T-cell (primary cell): Measurements from ENCODE around the gene MCTP1. TPM values are rescaled to one million over a fixed set of nuclear protein-coding genes. Genes with fewer than 3 reads are reported as not detected.

Source experiments
- ATAC-seq, 4 experiments: fragments of 200-7000 bp in 3 of 4; fragments of 150-1000 bp in 1 of 4; cut with Tn5 transposase; replicated peaks in 1 of 4; 1 replicate in 3 of 4; 2 replicates in 1 of 4; pipeline ENCODE4 v1.10.0; 2021; ENCODE audit warnings: moderate library complexity in 3 of 4, mild to moderate bottlenecking in 2 of 4, moderate number of reproducible peaks in 1 of 4
- CTCF ChIA-PET, 2 donors: fragments of 300-600 bp; sonication (Branson Sonifier 250); formaldehyde crosslinking; loops; one replicate each; lab custom pipeline; 2022; ENCODE audit warnings: antibody characterized with exemption in 2 of 2; lab: Charles Lee
- POLR2A ChIA-PET, 2 donors: fragments of 300-600 bp; sonication (Branson Sonifier 250); formaldehyde crosslinking; loops; one replicate each; lab custom pipeline; 2022; ENCODE audit warnings: antibody characterized with exemption in 2 of 2; lab: Charles Lee
- DNase-seq, 35 experiments: peaks; one replicate each; pipeline versions ENCODE4 v3.0.0 to v3.0.0-alpha.2; 2013 to 2023
- H3K27ac ChIP-seq: one replicate; pipeline ENCODE4 v1.5.1; 2013; ENCODE audit warnings: low read length
- H3K27me3 ChIP-seq, 2 experiments: replicated peaks in 1 of 2; 1 replicate in 1 of 2; 2 replicates in 1 of 2; pipeline versions ENCODE4 v1.6.1 to v1.7.0; 2013; ENCODE audit warnings: low read length in 1 of 2, mixed read lengths in 1 of 2; ENCODE audit not compliant: control insufficient read depth in 2 of 2, insufficient read depth in 2 of 2; ENCODE audit errors: extremely low read depth in 1 of 2
- H3K36me3 ChIP-seq, 2 donors: 1 replicate in 1 of 2; 2 replicates in 1 of 2; pipeline versions ENCODE4 v1.6.1 to v1.7.0; 2013; ENCODE audit warnings: low read length in 1 of 2; ENCODE audit not compliant: control insufficient read depth in 2 of 2, insufficient read depth in 1 of 2; ENCODE audit errors: extremely low read depth in 1 of 2
- H3K4me1 ChIP-seq, 2 experiments: 1 replicate in 1 of 2; 2 replicates in 1 of 2; pipeline versions ENCODE4 v1.6.1 to v1.7.0; 2013; ENCODE audit warnings: low read length in 2 of 2, mixed read lengths in 1 of 2; ENCODE audit not compliant: insufficient read depth in 2 of 2, control insufficient read depth in 1 of 2; ENCODE audit errors: extremely low read depth in 1 of 2
- H3K4me3 ChIP-seq, 2 donors: 1 replicate in 1 of 2; 2 replicates in 1 of 2; pipeline versions ENCODE4 v1.5.1 to v1.7.0; 2013; ENCODE audit warnings: mild to moderate bottlenecking in 2 of 2, low read length in 1 of 2, moderate library complexity in 1 of 2; ENCODE audit not compliant: control insufficient read depth in 1 of 2; ENCODE audit errors: extremely low read depth in 1 of 2
- H3K9me3 ChIP-seq: 2 replicates; pipeline ENCODE4 v1.7.0; 2013
- H3K27ac Mint-ChIP-seq, 2 donors: one replicate each; pipeline ENCODE4 v1.8.0; 2020 to 2021; ENCODE audit warnings: mild to moderate bottlenecking in 2 of 2, mixed read lengths in 2 of 2
- H3K27me3 Mint-ChIP-seq, 2 donors: one replicate each; pipeline ENCODE4 v1.8.0; 2021 to 2022; ENCODE audit warnings: mixed read lengths in 2 of 2
- H3K36me3 Mint-ChIP-seq: one replicate; pipeline ENCODE4 v1.8.0; 2021; ENCODE audit warnings: mixed read lengths
- H3K4me1 Mint-ChIP-seq, 3 donors: one replicate each; pipeline ENCODE4 v1.8.0; 2020 to 2022; ENCODE audit warnings: mixed read lengths in 3 of 3, mild to moderate bottlenecking in 1 of 3
- H3K4me3 Mint-ChIP-seq, 3 donors: one replicate each; pipeline ENCODE4 v1.8.0; 2020 to 2022; ENCODE audit warnings: mild to moderate bottlenecking in 3 of 3, mixed read lengths in 3 of 3, moderate library complexity in 3 of 3
- H3K9me3 Mint-ChIP-seq, 3 donors: one replicate each; pipeline ENCODE4 v1.8.0; 2020 to 2022; ENCODE audit warnings: mixed read lengths in 3 of 3
- whole genome bisulfite sequencing: methylation state at CpG from one replicate; pipeline ENCODE4 v1.1.5; 2013; ENCODE audit warnings: missing lambda C conversion rate; ENCODE audit not compliant: insufficient coverage; 5-methylcytosine and 5-hydroxymethylcytosine counted together
- total RNA-seq, 35 experiments: library from RNA in 6 of 35; stranded (reverse) in 6 of 35; fragments of 120-200 nt in 1 of 35; gene quantifications; one replicate each; pipeline versions ENCODE4 v1.2.1 to v1.2.4 and lab custom pipeline; 2013 to 2026

Gene MCTP1
- total RNA-seq, 5 donors from 2014 or later (not counting 1 experiment from before 2014, with no cell fraction given), result 0.21 to 2.9 (median 1.7) TPM; not detected in 1

DNA sequence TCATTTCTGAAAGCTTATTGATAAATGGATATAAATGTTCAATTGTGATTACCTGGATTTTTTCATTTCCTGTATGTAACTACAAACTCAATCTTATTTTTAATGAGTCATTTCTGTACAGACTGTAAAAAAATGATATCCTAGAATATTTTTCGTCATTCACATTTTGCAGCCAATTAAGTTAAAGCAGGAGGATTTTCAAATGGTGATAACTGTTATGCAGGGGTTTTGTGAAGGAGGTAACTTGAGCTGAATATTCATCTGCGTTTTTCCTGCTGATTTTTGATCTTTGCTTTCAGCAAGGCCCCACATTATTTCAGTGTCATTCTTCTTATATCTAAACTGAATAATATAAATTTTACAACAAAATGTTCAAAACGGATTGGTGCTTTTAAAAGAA lies 592.3 kb downstream of the MCTP1 start:
- Histone ChIP-seq H3K4me1 (no peaks in the 10 kb centered on the region), H3K27ac (no peak overlapping the region), H3K27me3 (no peaks in the 10 kb centered on the region), H3K4me3 (no peak overlapping the region), H3K9me3 (no peaks in the 10 kb centered on the region), H3K36me3 (peaks cover 0 to 21% of the 10 kb centered on the region in 2 donors)
- no peak for DNase-seq
- H3K9me3 Mint-ChIP-seq, result no peaks in the 10 kb centered on the region
- ChIA-PET CTCF (interaction anchor here in 1 of 2 donors (1.1 to 1.4 kb wide), 3 partner anchors 73 to 168 kb away, joined by 3 to 12 read pairs (median 3); no protein-coding TSS in a partner anchor), POLR2A (no interaction called here)
- H3K27ac Mint-ChIP-seq, result no peak overlapping the region
- no peaks in the 10 kb centered on the region for H3K27me3 Mint-ChIP-seq
- peaks cover 0 to 10% (median 0%) of the 10 kb centered on the region in 3 donors for H3K4me1 Mint-ChIP-seq
- H3K36me3 Mint-ChIP-seq, result peaks cover 47% of the 10 kb centered on the region
- ATAC-seq, result no peak
- no peak overlapping the region for H3K4me3 Mint-ChIP-seq
- no CpG with 5 or more reads among the region's 3 CpGs for WGBS

DNA sequence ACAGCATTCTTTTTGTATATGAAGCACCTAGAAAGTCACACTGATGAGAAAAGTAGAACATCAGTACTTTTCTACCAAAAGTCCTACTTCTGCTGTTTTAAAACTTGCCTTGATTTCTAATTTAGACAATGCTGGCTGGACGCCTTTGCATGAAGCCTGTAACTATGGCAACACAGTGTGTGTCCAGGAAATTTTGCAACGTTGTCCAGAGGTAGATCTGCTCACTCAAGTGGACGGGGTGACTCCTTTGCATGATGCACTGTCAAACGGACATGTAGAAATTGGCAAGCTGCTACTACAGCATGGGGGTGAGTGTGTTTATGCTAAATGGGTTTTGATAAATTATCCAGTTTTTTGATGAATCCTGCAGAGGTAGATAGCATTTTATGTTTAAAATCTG lies 592.9 kb downstream of the MCTP1 start:
- no peaks in the 10 kb centered on the region for H3K4me1 ChIP-seq
- H3K36me3 Mint-ChIP-seq, result peaks cover 47% of the 10 kb centered on the region
- WGBS, result 95% methylated on average over 3 of the region's 4 CpGs
- no peak overlapping the region for H3K27ac Mint-ChIP-seq
- ChIA-PET POLR2A (no interaction called here), CTCF (interaction anchor here in 1 of 2 donors (1.1 to 1.4 kb wide), 3 partner anchors 72 to 167 kb away, joined by 3 to 12 read pairs (median 3); no protein-coding TSS in a partner anchor)
- H3K4me1 Mint-ChIP-seq, result peaks cover 0 to 10% (median 0%) of the 10 kb centered on the region in 3 donors
- no peak overlapping the region for H3K4me3 ChIP-seq
- ATAC-seq (no peak), DNase-seq (no peak)
- no peak overlapping the region for H3K4me3 Mint-ChIP-seq
- no peak overlapping the region for H3K27ac ChIP-seq
- no peaks in the 10 kb centered on the region for H3K9me3 Mint-ChIP-seq
- H3K36me3 ChIP-seq, result peaks cover 0 to 26% of the 10 kb centered on the region in 2 donors
- H3K27me3 ChIP-seq, result no peaks in the 10 kb centered on the region
- no peaks in the 10 kb centered on the region for H3K9me3 ChIP-seq
- no peaks in the 10 kb centered on the region for H3K27me3 Mint-ChIP-seq

DNA sequence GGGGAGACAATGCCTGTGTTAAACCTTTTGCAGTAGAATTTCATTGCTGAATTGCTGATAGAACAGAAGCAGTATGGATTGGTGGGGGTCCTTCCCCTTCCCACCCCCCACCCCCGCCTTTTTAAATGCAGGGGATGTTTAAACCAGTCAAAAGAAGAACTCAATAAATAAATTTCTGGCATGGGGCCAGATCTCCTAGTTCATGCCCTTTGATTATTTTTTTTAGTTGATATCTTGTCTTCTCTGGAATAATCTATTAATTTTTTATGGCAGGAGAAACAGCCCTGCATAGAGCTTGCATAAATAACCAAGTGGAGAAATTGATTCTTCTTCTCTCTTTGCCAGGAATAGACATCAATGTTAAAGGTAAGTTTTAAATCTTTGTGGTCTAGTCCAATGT lies 593.6 kb downstream of the MCTP1 start:
- Histone ChIP-seq H3K9me3 (no peaks in the 10 kb centered on the region), H3K4me3 (no peak overlapping the region), H3K27ac (no peak overlapping the region), H3K36me3 (peaks cover 0 to 27% of the 10 kb centered on the region in 2 donors), H3K4me1 (no peaks in the 10 kb centered on the region), H3K27me3 (no peaks in the 10 kb centered on the region)
- Mint-ChIP-seq H3K27ac (no peak overlapping the region), H3K36me3 (peaks cover 49% of the 10 kb centered on the region), H3K9me3 (no peaks in the 10 kb centered on the region), H3K27me3 (no peaks in the 10 kb centered on the region), H3K4me1 (peaks cover 0 to 10% (median 0%) of the 10 kb centered on the region in 3 donors), H3K4me3 (no peak overlapping the region)
- no CpG with 5 or more reads among the region's 1 CpG for WGBS
- ATAC-seq, result no peak
- POLR2A ChIA-PET, result interaction anchor here in 1 of 2 donors (0.6 kb wide), 1 partner anchor 1274 kb away, joined by 3 read pairs; no protein-coding TSS in a partner anchor
- CTCF ChIA-PET, result interaction anchor here in 1 of 2 donors (0.6 kb wide), 1 partner anchor 76 kb away, joined by 3 read pairs; no protein-coding TSS in a partner anchor
- DNase-seq, result no peak

DNA sequence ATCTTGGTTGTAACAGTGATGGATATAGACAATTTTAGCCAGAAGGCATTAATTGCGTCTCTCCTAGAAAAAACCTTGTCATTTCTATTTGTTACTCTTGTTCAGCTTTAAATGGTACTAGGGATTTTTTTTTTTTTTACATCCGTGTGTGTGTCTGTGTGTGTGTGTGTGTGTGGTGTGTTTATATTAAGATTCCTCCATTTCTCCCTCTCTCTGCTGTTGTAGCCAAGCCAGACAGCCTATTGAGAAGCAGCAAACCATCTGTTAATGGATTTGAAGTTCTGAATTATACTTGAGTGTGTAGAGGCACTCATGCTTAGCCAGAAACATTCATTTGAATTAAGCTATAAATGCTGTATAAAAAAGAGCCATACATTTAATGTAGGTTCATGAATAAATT lies 594.1 kb downstream of the MCTP1 start:
- Mint-ChIP-seq H3K36me3 (peaks cover 52% of the 10 kb centered on the region), H3K4me1 (peaks cover 0 to 10% (median 0%) of the 10 kb centered on the region in 3 donors), H3K9me3 (no peaks in the 10 kb centered on the region), H3K27me3 (no peaks in the 10 kb centered on the region), H3K4me3 (no peak overlapping the region), H3K27ac (no peak overlapping the region)
- CTCF ChIA-PET, result interaction anchor here (0.6 to 1.9 kb wide), 3 partner anchors 75 to 361 kb away, joined by 3 to 5 read pairs (median 4); no protein-coding TSS in a partner anchor
- ATAC-seq (no peak), DNase-seq (no peak)
- POLR2A ChIA-PET, result interaction anchor here (0.6 kb wide), 2 partner anchors 390 to 1274 kb away, joined by 3 read pairs; no protein-coding TSS in a partner anchor
- no peak overlapping the region for H3K27ac ChIP-seq
- H3K9me3 ChIP-seq, result no peaks in the 10 kb centered on the region
- no peaks in the 10 kb centered on the region for H3K4me1 ChIP-seq
- WGBS, result no CpG with 5 or more reads among the region's 2 CpGs
- H3K27me3 ChIP-seq, result no peaks in the 10 kb centered on the region
- peaks cover 0 to 27% of the 10 kb centered on the region in 2 donors for H3K36me3 ChIP-seq
- no peak overlapping the region for H3K4me3 ChIP-seq

DNA sequence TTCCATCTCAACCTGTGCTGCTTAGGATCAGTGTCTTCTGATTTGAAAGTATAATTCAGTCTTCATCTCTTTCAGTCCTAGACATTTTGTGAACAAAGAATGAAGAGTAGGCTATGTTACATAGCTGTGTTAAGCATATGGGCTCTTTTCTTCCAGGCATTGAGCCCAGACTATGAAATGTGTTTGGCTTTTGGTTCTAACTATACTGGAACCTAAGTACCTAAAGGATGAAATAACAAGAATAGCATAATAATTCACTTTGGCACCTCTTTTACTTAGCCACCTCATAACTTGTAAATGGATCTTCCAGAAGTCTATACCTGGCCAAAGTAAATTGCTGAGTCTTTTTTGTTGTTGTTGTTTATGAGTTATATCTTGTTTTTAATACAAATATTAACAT lies 595.0 kb downstream of the MCTP1 start:
- ATAC-seq (no peak), DNase-seq (no peak)
- Histone ChIP-seq H3K9me3 (no peaks in the 10 kb centered on the region), H3K27me3 (no peaks in the 10 kb centered on the region), H3K36me3 (peaks cover 0 to 23% of the 10 kb centered on the region in 2 donors), H3K27ac (no peak overlapping the region), H3K4me3 (no peak overlapping the region), H3K4me1 (no peaks in the 10 kb centered on the region)
- no peak overlapping the region for H3K27ac Mint-ChIP-seq
- H3K27me3 Mint-ChIP-seq, result no peaks in the 10 kb centered on the region
- peaks cover 0 to 10% (median 0%) of the 10 kb centered on the region in 3 donors for H3K4me1 Mint-ChIP-seq
- CTCF ChIA-PET, result interaction anchor here (0.5 to 1.9 kb wide), 2 partner anchors 165 to 325 kb away, joined by 3 to 5 read pairs; no protein-coding TSS in a partner anchor
- H3K4me3 Mint-ChIP-seq, result no peak overlapping the region
- no peaks in the 10 kb centered on the region for H3K9me3 Mint-ChIP-seq
- POLR2A ChIA-PET, result no interaction called here
- H3K36me3 Mint-ChIP-seq, result peaks cover 52% of the 10 kb centered on the region

- Histone ChIP-seq H3K9me3 (no peaks in the 10 kb centered on the region), H3K27me3 (no peaks in the 10 kb centered on the region), H3K4me1 (no peaks in the 10 kb centered on the region), H3K27ac (no peak overlapping the region), H3K4me3 (no peak overlapping the region), H3K36me3 (peaks cover 0 to 12% of the 10 kb centered on the region in 2 donors)
- DNase-seq (no peak), ATAC-seq (no peak)
- Mint-ChIP-seq H3K27ac (no peak overlapping the region), H3K9me3 (no peaks in the 10 kb centered on the region), H3K4me3 (no peak overlapping the region), H3K36me3 (peaks cover 37% of the 10 kb centered on the region), H3K4me1 (no peaks in the 10 kb centered on the region), H3K27me3 (no peaks in the 10 kb centered on the region)
- POLR2A ChIA-PET, result no interaction called here
- WGBS, result no CpG with 5 or more reads among the region's 5 CpGs
- CTCF ChIA-PET, result no interaction called here
These were observed 601.9 kb downstream of the MCTP1 start for GRCh38 chr5:94682814-94683520.
